HCT116 (cell line): ENCODE measurements around the gene YEATS4. TPM values are rescaled to one million over a fixed set of nuclear protein-coding genes. Genes with fewer than 3 reads are reported as not detected.

Experiments
- ATAC-seq: fragments of 200-7000 bp; cut with Tn5 transposase; 2 replicates; pipeline ENCODE4 v1.9.1; 2020; ENCODE audit warnings: mild to moderate bottlenecking, moderate library complexity
- BruUV-seq: library from RNA; stranded (reverse); fragments of 400-500 nt; replicated peaks from 2 replicates; lab custom pipeline; 2021; lab: Mats Ljungman, UMichigan
- CTCF ChIA-PET: fragments of 300-600 bp; sonication (Branson Sonifier 250); formaldehyde crosslinking; loops from one replicate; lab custom pipeline; 2021; ENCODE audit warnings: antibody characterized with exemption; lab: Charles Lee
- POLR2A ChIA-PET: fragments of 300-600, 350-600 bp; sonication (Branson Sonifier 250); formaldehyde crosslinking; loops from one replicate; lab custom pipeline; 2021; ENCODE audit warnings: antibody characterized with exemption; lab: Charles Lee
- RAD21 ChIA-PET, 2 experiments: fragments of 300-600 bp; sonication (Branson Sonifier 250); formaldehyde crosslinking; loops; one replicate each; lab custom pipeline; 2023; ENCODE audit warnings: low total read pairs in 2 of 2; ENCODE audit not compliant: uncharacterized antibody in 2 of 2, unreplicated experiment in 2 of 2, low non-redundant PET in 1 of 2; lab: Charles Lee
- DNase-seq: peaks from one replicate; pipeline ENCODE4 v3.0.0-alpha.2; 2010; ENCODE audit warnings: low read depth, low spot score
- H2AFZ ChIP-seq: fragments of 200-600 bp; shearing (Covaris generic), sonication (generic); 2 replicates; pipeline ENCODE4 v1.6.1; 2017; ENCODE audit warnings: low read depth, mixed run types, mixed read lengths, antibody characterized with exemption, low read length; ENCODE audit not compliant: poor library complexity, severe bottlenecking
- H3K27ac ChIP-seq: 2 replicates; pipeline ENCODE4 v1.5.1; 2012; ENCODE audit warnings: low read depth, low read length
- H3K27me3 ChIP-seq: fragments of 200-600 bp; sonication (generic); 2 replicates; pipeline ENCODE4 v1.6.1; 2016; ENCODE audit warnings: mixed run types, low read length, mixed read lengths; ENCODE audit not compliant: insufficient read depth
- H3K36me3 ChIP-seq, 2 experiments: fragments of 200-500 bp in 1 of 2; fragments of 200-600 bp in 1 of 2; sonication (Bioruptor generic) in 1 of 2; sonication (generic) in 1 of 2; 2 replicates each; pipeline versions ENCODE4 v1.5.1 to v1.6.1; 2014 to 2016; ENCODE audit warnings: low read length in 2 of 2, inconsistent platforms in 1 of 2, mixed read lengths in 1 of 2, mixed run types in 1 of 2; ENCODE audit not compliant: insufficient read depth in 2 of 2, control insufficient read depth in 1 of 2
- H3K4me1 ChIP-seq, 2 experiments: fragments of 200-600 bp in 1 of 2; sonication (generic) in 1 of 2; 2 replicates each; pipeline versions ENCODE4 v1.5.1 to v1.6.1; 2012 to 2017; ENCODE audit warnings: low read length in 2 of 2, inconsistent platforms in 1 of 2, mild to moderate bottlenecking in 1 of 2, mixed read lengths in 1 of 2, mixed run types in 1 of 2, moderate library complexity in 1 of 2; ENCODE audit not compliant: insufficient read depth in 2 of 2, control insufficient read depth in 1 of 2
- H3K4me2 ChIP-seq: fragments of 200-600 bp; sonication (generic); 2 replicates; pipeline ENCODE4 v1.6.1; 2017; ENCODE audit warnings: mixed run types, low read length, mixed read lengths
- H3K4me3 ChIP-seq, 2 experiments: fragments of 200-600 bp in 1 of 2; sonication (generic) in 1 of 2; replicated peaks in 1 of 2; 2 replicates each; pipeline ENCODE4 v1.5.1; 2011 to 2016; ENCODE audit warnings: low read length in 2 of 2, control low read depth in 1 of 2, low read depth in 1 of 2, mild to moderate bottlenecking in 1 of 2, mixed read lengths in 1 of 2, mixed run types in 1 of 2
- H3K79me2 ChIP-seq: fragments of 200-600 bp; sonication (generic); 2 replicates; pipeline ENCODE4 v1.6.1; 2017; ENCODE audit warnings: mild to moderate bottlenecking, mixed run types, low read length, moderate library complexity, mixed read lengths; ENCODE audit not compliant: insufficient read depth
- H3K9ac ChIP-seq: fragments of 200-600 bp; sonication (generic); 2 replicates; pipeline ENCODE4 v1.6.1; 2016; ENCODE audit warnings: low read length, mixed read lengths
- H3K9me2 ChIP-seq: fragments of 200-600 bp; sonication (generic), shearing (Covaris generic); 2 replicates; pipeline ENCODE4 v1.6.1; 2017; ENCODE audit warnings: mixed run types, mild to moderate bottlenecking, moderate library complexity; ENCODE audit not compliant: insufficient read depth
- H3K9me3 ChIP-seq, 2 experiments: fragments of 200-500 bp in 1 of 2; fragments of 200-600 bp in 1 of 2; sonication (Bioruptor generic) in 1 of 2; sonication (generic) in 1 of 2; 2 replicates each; pipeline ENCODE4 v1.6.1; 2014 to 2017; ENCODE audit warnings: low read length in 2 of 2, mixed read lengths in 2 of 2, inconsistent platforms in 1 of 2, low read depth in 1 of 2, mild to moderate bottlenecking in 1 of 2, mixed run types in 1 of 2, moderate library complexity in 1 of 2; ENCODE audit not compliant: control insufficient read depth in 1 of 2, insufficient read depth in 1 of 2
- H4K20me1 ChIP-seq: fragments of 200-600 bp; sonication (generic), shearing (Covaris generic); 2 replicates; pipeline ENCODE4 v1.6.1; 2017; ENCODE audit warnings: mixed run types, mild to moderate bottlenecking, moderate library complexity; ENCODE audit not compliant: insufficient read depth
- ATF3 ChIP-seq: IDR thresholded peaks from 2 replicates; pipeline ENCODE4 v1.6.1; 2012
- EGR1 ChIP-seq: IDR thresholded peaks from 2 replicates; pipeline ENCODE4 v1.6.1; 2012; ENCODE audit warnings: low read depth
- ELF1 ChIP-seq: IDR thresholded peaks from 2 replicates; pipeline ENCODE4 v1.6.1; 2012; ENCODE audit warnings: low read depth, borderline replicate concordance
- EZH2 ChIP-seq: fragments of 200-600 bp; sonication (generic); IDR thresholded peaks from 2 replicates; pipeline ENCODE4 v1.6.1; 2017; ENCODE audit warnings: antibody characterized with exemption, mixed run types
- MAX ChIP-seq: IDR thresholded peaks from 2 replicates; pipeline ENCODE4 v1.6.1; 2012
- REST ChIP-seq: IDR thresholded peaks from 2 replicates; pipeline ENCODE4 v1.6.1; 2012; ENCODE audit warnings: low read depth
- SP1 ChIP-seq: IDR thresholded peaks from 2 replicates; pipeline ENCODE4 v1.6.1; 2012; ENCODE audit warnings: low read depth
- SRF ChIP-seq: IDR thresholded peaks from 2 replicates; pipeline ENCODE4 v1.6.1; 2012; ENCODE audit warnings: low read depth
- YY1 ChIP-seq: IDR thresholded peaks from 2 replicates; pipeline ENCODE4 v1.6.1; 2011; ENCODE audit warnings: low read length, low read depth, moderate library complexity, mild to moderate bottlenecking; ENCODE audit not compliant: insufficient replicate concordance; ENCODE audit errors: extremely low read depth
- intact Hi-C: fragments of 100-400 bp; cut with micrococcal nuclease; formaldehyde crosslinking; loops from 2 replicates; pipeline ENCODE4 v1.10.0; 2022
- total RNA-seq: library from RNA; stranded (reverse); gene quantifications from one replicate; pipeline ENCODE4 v1.2.1, GENCODE V29; 2021; ENCODE audit not compliant: unreplicated experiment

YEATS4 gene
- total RNA-seq, 1 experiment from 2014 or later: 32.0 TPM

- intact Hi-C loops: no loop called here
- CTCF ChIA-PET: no interaction called here
- no peak overlapping the region for H3K4me2 ChIP-seq
- H3K79me2 ChIP-seq: no peaks in the 10 kb centered on the region
- ATAC-seq (no peak), DNase-seq (no peak)
- RAD21 ChIA-PET: no interaction called here
- POLR2A ChIA-PET: no interaction called here
- peaks cover 2 to 6% of the 10 kb centered on the region in 2 experiments; a peak in 1 of 4 replicates for H3K4me1 ChIP-seq
- no peaks in the 10 kb centered on the region for H3K36me3 ChIP-seq
- no peaks in the 10 kb centered on the region for H3K9me2 ChIP-seq
- no peaks in the 10 kb centered on the region for H3K9me3 ChIP-seq
- no TSS peak for BruUV-seq
- H3K27me3 ChIP-seq: no peaks in the 10 kb centered on the region
- H3K27ac ChIP-seq: no peak overlapping the region
- no peak overlapping the region for H3K4me3 ChIP-seq
- no peak overlapping the region for H2AFZ ChIP-seq
- H4K20me1 ChIP-seq: no peaks in the 10 kb centered on the region
- TF ChIP-seq MAX (no peak), SP1 (no peak), EZH2 (no peak), REST (no peak), ATF3 (no peak), YY1 (no peak), SRF (no peak), EGR1 (no peak), ELF1 (no peak)
- H3K9ac ChIP-seq: no peak overlapping the region
Observed at GRCh38 chr12:69345077-69345476, 14.5 kb upstream of the YEATS4 start.
